NCI-H82 (cell line): ENCODE measurements around the gene SCART1.
"Not testable (repeated sequence)": the region's sequence is repeated elsewhere in the genome, so short reads cannot be mapped to it uniquely, and the experiment has no call there.

ENCODE experiments used
- DNase-seq: peaks from one replicate; lab custom pipeline; 2025; lab: John Stamatoyannopoulos, UW

SCART1 gene

DNA sequence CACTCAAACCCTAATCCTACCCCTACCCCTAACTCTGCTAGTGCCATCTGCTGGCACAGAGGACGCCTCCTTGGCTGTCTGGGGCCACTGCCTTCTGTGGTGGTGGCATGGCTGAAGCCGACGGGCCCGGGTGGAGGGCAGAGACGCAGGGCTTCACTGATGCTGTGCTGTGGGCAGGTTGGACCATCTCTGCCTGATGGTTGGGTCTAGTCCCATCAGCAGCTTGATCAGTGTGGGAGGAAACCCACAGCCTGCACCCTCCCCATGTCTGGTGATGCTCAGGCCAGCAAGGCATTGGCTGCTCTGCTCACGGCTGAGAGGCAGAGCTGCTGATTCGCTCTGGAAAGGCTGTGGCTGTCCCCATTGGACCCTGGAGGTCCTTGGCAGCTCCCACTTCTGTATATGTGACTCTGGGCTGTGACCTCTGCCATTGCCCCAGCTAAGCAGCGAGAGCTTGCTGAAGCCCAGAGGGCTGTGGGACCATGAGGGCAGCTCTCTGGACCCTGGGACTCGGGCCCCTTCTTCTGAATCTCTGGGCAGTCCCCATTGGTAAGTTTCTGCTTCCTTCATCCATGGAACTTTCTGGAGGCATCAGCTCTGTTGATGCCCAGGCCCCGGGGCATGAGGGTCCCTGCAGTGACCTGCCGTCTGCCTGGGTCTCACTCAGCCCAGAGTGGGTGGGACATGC is at the start of gene SCART1:
TSS of gene SCART1 (plus strand) at position 430 of the 688 bp plus-strand sequence. CDS start at position 483, 53 bp downstream.
- peak; percentile 2 for DNase-seq

DNA sequence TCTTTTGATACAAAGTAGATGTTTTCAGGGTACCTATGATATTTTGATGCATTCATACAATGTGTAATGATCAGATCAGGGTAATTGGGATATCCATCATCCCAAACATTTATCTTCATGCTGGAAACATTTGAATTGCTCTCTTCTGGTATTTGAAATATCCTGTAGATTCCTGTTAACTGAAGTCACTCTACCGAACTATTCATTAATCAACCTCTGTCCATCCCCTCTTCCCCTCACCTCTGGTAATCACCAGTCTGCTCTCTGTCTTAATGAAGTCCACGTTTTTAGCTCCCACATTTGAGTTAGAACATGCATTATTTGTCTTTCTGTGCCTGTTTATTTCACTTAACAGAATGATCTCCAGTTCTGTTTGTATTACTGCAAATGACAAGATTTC is 48.5 kb upstream of the SCART1 start:
- no peak for DNase-seq

DNA sequence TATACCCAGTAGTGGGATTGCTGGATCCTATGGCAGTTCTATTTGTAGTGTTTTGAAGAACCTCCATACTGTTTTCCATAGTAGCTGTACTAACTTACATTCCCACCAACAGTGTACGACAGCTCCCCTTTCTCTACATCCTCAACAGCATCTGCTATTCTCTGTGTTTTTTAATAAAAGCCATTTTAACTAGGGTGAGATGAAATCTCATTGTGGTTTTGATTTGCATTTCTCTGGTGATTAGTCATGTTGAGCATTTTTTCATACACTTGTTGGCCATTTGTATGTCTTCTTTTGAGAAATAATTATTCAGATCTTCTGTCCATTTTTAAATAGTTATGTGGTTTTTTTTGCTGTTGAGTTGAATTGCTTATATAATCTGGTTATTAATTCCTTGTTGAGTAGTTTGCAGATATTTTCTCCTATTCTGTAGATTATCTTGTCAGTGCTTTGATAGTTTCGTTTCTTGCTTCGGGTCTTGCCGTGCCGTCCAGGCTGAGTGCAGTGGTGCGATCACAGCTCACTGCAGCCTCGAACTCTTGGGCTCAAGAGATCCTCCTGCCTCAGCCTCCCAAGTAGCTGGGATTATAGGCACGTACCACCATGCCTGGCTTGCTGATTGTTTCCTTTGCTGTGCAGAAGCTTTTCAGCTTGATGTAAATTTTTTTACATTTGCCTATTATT is 47.8 kb upstream of the SCART1 start:
- DNase-seq, result no peak

DNA sequence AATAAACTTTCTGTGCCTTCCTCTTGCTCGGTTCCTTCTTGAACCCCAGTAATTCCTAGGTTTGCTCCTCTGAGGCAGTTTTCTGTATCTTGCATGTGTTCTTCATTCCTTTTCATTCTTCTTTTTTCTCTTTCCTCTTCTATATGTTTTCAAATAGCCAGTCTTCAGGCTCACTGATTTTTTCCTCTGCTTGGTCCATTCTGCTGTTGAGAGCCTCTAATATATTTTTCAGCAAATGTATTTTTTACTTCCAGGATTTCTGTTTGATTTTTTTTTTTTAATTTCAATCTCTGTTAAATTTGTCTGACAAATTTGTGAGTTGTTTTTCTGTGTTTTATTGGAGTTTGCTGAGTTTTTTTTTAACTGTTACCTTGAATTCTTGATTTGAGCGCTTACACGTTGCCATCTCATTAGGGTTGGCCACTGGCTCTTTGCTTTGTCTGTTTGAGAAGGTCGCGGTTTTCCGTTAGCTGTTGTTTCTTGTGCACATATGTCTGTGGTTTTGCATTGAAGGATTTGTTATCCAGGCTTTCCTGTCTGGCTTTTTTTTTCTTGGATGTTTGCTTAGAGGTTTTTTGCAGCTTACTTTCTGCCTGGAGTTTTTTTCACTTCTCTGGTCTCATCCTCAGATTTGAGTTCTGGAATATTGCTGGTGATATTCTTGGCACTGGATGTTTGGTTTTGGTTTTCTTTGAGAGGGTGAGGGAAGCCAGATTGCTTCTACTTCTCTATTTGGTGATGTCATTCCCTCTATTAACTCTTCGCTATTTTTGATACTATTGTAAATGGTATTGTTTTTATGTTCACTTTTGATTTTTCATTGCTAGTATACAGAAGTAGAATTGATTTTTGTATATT is 42.0 kb upstream of the SCART1 start:
- no peak for DNase-seq

DNA sequence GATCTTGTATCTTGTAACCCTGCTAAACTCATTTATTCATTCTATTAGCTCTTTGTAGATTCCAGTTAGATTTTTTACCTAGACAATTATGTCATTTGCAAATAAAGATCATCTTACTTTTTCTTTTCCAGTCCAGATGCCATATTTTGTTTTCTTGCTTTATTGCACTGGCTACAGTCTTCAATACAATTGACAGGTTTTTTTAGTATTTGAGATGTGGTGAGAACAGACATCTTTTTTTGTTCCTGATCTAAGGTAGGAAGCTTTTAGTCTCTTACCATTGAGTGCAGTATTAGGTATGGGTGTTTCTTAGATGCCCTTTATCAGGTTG is 41.4 kb upstream of the SCART1 start:
- DNase-seq, result no peak

DNA sequence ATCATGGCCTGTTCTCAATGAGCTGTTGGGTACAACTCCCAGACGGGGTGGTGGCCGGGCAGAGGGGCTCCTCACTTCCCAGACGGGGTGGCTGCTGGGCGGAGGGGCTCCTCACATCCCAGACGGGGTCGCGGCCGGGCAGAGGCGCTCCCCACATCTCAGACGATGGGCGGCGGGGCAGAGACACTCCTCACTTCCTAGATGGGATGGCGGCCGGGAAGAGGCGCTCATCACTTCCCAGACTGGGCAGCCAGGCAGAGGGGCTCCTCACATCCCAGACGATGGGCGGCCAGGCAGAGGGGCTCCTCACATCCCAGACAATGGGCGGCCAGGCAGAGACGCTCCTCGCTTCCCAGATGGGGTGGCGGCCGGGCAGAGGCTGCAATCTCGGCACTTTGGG is 39.3 kb upstream of the SCART1 start:
- not testable (repeated sequence) for DNase-seq

DNA sequence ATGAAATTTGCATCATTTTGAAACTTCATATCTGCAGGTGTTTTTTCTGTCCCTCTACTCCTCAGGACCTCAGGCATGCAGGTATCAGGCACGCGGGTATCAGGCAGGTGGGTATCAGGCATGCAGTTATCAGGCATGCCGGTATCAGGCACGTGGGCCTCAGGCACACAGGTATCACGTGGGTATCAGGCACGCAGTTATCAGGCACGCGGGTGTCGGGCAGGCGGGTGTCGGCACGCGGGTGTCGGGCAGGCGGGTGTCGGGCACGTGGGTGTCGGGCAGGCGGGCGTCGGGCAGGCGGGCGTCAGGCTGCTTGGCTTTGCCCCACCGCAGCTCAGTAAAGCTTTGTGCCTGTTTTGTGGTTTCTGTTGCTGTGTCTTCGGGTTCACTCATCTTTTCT is 38.0 kb upstream of the SCART1 start:
- no peak for DNase-seq

DNA sequence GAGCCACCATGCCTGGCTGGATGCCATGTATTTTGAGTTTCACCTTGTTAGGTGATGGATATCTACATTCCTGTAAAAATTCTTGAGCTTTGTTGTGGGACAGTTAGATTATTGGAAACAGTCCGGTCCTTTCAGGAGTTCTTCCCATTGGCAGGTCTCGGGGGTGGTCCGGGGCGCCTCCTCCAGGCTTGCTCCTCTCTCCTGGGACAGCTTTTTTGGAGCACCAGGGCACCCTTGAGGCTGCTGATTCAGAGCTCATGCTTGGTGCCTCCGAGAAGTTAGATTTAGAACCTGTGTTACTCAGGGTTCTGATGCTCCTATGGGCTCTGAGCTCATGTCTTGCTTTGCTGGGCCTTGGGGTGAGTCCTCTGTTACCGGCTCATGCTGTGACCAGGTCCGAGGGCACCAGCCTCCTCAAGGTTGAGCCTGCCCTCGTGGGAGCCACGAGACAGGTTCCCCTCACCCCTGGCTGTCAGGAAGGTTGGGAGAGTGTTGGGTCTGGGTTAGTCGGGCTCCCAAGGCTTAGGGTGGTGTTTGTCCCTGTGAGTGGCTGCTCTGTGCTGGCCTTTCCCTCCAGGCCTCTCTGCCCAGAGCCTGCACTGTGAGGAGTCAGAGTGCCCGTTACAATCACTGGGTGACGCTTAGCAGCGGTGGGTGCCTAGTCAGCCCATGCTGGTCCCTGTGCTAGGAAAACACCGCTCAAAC is 35.3 kb upstream of the SCART1 start:
- no peak for DNase-seq

DNA sequence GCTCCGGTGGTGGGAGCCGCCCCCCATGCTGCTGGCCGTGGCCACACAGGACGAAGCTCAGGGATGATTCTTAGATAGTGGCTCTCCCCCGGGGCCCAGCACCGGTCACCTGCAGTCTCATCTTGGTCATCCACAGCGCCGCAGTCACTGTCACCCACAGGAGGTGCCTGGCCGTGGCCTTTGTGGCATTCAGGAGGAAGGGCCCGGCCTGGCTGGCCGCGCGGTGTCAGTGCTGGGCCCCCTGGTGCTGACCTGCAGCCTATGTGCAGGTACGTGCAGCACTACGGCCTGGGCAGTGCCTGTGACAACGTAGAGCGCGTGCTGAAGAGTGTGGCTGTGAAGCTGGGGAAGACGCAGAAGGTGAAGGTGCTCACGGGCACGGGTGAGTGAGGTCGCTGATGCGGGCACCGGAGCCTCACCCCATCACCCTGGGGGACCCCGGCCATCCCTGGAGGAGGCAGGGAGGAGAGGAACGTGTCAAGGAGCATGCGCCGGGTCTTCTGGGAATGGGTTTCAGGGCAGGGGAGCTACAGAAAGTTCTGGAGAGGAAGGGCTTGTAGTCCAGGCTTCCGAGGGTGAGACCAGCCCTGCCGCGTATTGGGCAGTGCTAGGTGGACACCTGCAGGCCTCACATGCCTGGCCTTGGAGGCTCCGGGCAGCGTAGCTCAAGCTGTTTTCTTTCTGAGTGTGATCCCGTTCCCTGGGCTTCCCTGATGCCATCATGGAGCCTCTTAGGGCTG is 34.4 kb upstream of the SCART1 start:
- DNase-seq, result no peak

DNA sequence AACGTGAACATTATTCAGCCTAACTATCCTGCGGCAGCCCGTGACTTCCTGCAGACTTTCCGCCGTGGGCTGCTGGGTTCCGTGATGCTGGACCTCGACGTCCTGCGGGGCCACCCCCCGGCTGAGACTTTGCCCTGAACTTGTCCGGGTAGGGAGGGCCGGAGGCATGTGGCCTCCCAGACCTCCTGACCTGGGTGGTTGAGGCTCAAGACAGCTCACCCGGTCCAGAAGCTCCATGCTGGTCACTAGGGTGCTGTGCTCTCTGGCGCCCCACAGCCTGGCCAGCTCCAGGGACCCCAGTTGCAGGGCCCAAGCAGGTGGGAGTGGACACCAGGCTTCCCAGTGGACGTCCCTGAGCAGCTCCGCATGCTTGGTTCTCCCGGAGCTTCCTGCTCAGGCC is 33.7 kb upstream of the SCART1 start:
- no peak for DNase-seq

DNA sequence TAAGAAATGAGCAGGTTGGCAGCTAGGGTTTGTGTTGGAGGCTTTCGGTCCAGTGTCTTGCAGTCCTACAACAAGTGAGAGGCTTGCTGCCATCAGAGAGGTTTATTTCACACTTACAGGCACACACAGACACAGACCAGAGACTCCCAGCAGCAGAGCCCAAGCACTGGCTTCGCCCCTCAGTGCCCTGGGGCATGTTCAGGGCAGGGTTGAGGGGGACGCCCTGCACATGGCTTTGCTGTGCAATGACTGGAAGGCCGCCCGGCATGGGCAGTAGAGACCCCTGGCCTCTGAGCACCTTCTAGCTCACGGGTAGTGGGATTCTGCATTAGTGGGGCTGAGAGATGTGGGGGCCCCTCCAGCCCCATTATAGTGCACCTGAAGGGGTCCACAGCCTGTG is 33.2 kb upstream of the SCART1 start:
- no peak for DNase-seq

DNA sequence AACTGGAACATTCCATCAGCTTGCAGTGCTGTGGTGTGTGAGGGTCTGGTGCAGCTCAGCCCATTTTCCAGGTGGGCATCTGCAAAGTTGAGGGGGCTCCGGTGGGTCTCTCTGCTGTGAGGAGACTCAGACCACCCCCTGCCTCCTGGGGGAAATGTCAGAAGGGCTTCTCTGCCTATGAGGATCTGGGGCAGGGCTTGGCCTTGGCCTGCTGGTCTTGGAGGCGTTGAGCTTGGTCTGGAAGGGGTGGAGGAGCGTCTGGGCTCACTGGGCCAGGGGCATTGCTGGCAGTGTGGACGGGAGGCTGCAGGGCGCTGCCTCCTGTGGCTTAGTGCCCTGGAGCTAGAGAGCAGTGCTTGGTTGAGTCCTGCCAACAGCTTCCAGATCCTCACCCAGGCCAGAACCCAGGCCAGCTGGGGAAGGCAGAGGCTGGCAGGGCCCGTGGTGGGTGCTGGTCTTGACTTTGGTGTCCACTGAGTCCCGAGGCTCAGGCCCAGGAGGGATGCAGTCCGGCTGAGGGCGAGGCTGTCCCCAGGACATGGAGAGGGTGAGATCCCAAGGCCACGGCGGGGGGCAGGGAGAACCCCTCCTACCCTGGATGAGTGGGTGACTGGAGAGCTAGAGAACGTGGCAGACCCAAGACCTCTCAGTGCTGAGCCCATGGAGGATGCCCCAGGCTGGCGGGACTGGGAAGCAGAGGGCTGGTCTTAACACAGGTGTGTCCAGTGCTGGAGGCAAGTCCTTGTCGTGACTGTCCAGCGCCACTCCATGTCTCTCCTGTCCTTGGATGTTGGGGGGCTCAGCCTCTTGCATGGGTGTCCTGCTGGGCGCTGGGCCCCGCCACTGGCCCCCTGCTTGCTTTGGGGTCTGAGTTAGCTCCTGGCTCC is 32.2 kb upstream of the SCART1 start:
- peak; percentile 18 for DNase-seq

DNA sequence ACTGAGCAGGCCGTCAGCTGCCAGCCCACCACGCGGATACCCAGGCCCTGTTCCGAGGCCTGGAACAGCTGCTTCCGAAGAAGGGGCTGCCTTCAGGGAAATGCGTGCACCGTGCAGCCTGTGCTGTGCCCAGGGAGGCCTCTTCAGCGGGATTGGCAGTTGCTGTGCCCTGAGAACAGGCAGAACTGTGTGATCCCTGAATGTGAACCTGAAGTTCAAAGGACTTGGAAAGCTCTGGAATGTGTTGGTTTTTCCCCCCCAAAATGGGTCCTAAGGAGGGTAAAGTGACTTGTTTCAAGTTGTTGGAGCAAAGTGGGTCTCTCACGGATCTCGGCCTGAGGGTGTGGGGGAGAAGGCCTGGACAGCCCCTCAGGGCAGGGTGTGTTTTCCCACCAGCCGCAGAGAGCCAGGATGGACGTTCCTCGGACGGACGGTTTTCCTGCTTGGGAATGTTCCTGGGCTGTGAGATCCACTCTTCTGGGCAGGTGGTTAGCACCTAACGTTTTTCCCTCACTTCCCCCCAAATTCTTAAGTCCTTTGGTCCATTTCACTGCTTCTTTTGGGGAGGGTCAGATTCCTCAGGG is 31.4 kb upstream of the SCART1 start:
- DNase-seq, result peak; percentile 18

DNA sequence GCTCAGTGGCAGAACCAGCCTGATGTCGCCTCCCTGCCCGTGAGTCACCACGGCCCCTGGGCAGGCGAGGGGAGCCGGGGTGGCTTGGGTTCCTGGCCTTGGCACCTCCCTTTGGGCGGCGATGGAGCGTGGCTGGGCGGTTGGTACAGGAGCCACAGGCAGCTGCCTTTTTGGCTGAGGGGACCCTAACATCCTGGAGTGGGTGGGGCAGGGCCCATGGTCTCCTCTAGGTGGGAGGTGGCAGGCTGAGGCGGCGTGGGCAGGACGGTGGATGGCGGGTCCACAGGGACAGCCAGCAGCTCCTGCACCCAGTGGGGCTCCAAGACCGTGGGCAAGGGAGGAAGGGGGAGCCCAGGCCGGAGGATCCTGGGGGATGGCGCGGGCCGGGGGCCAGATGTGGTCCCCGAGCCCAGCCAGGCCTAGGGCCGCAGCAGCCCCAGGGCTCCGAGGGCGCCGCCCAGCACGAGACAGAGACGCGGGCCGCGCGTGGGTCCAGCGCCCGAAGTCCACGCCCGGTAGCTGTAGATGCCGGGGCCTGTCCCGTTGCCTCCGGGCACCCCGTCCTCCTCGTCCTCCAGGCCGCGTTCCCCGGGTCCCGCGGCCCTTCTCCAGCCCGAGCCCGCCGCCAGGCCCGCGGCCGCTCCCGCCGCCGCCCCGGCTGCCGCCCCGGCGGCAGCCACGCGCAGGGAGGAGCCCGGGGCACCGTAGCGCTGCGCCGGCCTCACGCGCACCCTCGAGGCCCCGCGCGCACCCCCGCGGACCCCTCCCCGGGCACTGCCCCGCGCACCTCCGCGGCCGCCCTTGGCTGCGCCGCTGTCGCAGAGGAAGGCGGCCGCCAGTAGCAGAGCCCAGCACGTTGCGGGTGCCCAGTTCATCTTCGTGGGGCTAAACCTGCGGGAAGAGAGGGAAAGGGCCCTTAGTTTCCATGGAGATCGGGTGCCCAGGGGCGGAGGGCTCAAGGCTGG is 30.7 kb upstream of the SCART1 start:
- peak; percentile 4 for DNase-seq

DNA sequence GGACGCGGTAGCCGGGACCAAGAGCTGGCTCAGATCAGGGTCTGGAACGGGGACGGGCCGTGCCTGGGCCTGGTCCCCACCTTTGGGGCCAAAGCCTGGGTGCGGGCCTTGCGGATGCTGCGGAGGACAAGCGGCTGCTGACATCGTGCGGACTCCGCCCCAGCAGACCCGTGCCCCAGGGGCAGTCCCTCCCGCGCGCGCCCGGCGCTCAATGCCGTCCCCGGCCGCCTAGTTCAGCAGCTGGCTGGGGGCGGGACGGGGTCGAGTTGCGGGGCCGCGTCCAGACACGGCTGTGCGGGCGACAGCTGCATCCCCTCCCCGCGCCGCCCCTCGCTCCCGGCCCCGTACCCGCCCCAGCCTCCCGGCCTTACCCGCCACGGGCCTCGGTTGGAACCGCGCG is 29.6 kb upstream of the SCART1 start:
- not testable (repeated sequence) for DNase-seq

DNA sequence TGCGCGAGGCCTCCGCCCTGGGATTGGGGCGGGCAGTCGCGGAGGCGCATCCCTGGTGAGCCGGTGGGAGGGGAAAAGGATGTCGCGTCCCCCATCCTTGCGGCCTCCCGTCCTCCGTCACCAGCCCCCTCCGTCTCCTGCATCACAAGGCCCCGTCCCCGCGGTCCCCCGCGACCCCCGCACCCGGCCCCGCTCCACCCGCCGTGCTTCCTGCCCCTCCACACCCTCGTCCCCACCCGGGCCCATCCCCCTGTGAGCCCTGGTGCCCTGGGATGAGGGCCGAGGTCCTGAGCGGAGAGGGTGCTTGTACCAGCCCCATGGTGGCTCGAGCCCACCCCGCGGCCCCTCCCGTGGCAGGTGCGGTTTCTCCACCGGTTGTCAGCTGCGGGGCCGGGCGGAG is 29.1 kb upstream of the SCART1 start, which contains the start of gene SPRN:
TSS of gene SPRN (minus strand) at position 25 of the 400 bp plus-strand sequence. CDS start 944 bp downstream, outside the sequence.
- not testable (repeated sequence) for DNase-seq

DNA sequence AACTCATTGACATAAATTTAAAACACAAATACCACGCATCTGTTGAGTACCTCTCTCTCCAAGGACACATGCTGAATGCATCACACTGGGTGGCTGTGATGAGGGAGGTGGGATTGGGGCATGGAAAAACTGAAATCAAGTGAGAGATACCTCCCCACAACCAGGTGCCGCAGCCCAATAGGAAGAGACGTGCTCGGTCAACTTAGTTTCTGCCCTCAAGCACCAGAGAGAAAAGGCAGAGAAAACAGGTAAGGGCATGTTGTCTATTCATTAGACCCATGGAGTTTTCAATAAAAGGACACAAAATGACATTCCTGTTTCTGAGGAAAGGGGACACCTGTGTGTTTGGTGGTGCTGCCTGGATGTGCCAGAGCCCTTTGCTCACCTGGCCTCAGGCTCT is 24.2 kb upstream of the SCART1 start:
- DNase-seq, result not testable (repeated sequence)

DNA sequence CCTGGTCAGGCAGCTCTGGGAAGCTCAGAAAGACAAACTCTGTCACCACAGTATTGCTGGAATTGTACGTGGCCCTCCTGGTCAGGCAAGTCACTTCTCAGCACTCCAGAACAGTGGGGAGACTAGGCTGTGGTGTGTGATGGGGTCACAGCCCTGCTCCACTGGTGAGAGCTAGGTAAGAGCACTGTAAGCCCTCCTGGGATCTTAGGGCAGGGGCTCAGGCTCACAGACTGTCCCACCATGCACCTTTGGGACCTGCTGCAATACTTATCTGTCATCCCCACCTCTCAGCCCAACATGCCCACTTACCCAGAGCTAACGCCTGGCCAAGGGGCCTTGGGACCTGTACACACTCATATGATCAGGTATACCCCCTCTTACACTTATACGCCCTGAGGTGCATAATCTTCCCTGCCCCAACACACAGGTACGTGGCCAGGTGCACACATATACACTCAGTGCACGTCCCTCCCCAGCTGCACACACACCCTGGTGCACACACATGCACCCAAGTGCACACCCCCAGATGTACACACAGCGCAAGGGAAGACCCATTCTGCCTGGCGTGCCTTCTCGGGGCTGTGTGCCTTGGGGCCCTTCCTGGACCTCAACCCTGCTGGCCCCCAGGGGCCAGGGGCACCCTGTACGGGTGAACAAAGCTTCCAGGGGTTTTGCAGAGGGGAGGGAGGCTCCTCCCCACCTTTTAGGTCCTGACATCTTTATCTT is 21.7 kb upstream of the SCART1 start:
- not testable (repeated sequence) for DNase-seq
